K562 (cell line): ENCODE measurements around the gene UBE2L3. TPM values are rescaled to one million over a fixed set of nuclear protein-coding genes. Genes with fewer than 3 reads are reported as not detected.
A peak's percentile ranks its signal among the peaks of the same experiment; 100 is the strongest.

Source experiments
- ATF4 ChIP-seq: fragments of 450-650 bp; formaldehyde crosslinking; IDR thresholded peaks from 2 replicates; pipeline ENCODE4 v1.4.0; 2022; ENCODE audit warnings: mild to moderate bottlenecking, moderate library complexity
- BCLAF1 ChIP-seq, 2 experiments: fragments of 450-650 bp in 1 of 2; IDR thresholded peaks; 2 replicates each; pipeline ENCODE4 v1.6.1; 2011 to 2017; ENCODE audit warnings: low read depth in 2 of 2, antibody characterized with exemption in 1 of 2, borderline replicate concordance in 1 of 2, low read length in 1 of 2, mild to moderate bottlenecking in 1 of 2, mixed read lengths in 1 of 2; ENCODE audit not compliant: control insufficient read depth in 1 of 2
- HOMEZ ChIP-seq: fragments of 250-450 bp; sonication (Bioruptor Pico); IDR thresholded peaks from 2 replicates; pipeline ENCODE4 v1.4.0; 2020; ENCODE audit warnings: mild to moderate bottlenecking, moderate library complexity
- MAX ChIP-seq: sonication (generic); formaldehyde crosslinking; IDR thresholded peaks from 2 replicates; pipeline ENCODE4 v1.9.0; 2022; ENCODE audit warnings: mild to moderate bottlenecking, missing genetic modification reagents
- NFXL1 ChIP-seq: fragments of 450-650 bp; formaldehyde crosslinking; IDR thresholded peaks from 2 replicates; pipeline ENCODE4 v1.4.0; 2021; ENCODE audit warnings: mild to moderate bottlenecking
- NR2C1 ChIP-seq, 2 experiments: fragments of 450-650 bp; IDR thresholded peaks; 2 replicates each; pipeline ENCODE4 v1.6.1; 2017; ENCODE audit warnings: mild to moderate bottlenecking in 2 of 2, antibody characterized with exemption in 1 of 2, inconsistent platforms in 1 of 2, missing compliant biosample characterization in 1 of 2, missing genetic modification characterization in 1 of 2
- NR4A1 ChIP-seq, 2 experiments: fragments of 250-450 bp in 1 of 2; fragments of 450-650 bp in 1 of 2; sonication (Bioruptor Pico) in 1 of 2; IDR thresholded peaks; 2 replicates each; pipeline versions ENCODE4 v1.4.0 to v1.6.1; 2016 to 2020; ENCODE audit warnings: mild to moderate bottlenecking in 2 of 2, missing compliant biosample characterization in 1 of 2, missing genetic modification characterization in 1 of 2, moderate library complexity in 1 of 2
- STAG1 ChIP-seq: sonication (generic); formaldehyde crosslinking; IDR thresholded peaks from 2 replicates; pipeline ENCODE4 v1.5.0; 2020; ENCODE audit warnings: missing genetic modification reagents, borderline replicate concordance
- TBL1XR1 ChIP-seq, 2 experiments: IDR thresholded peaks; 2 replicates each; pipeline ENCODE4 v1.6.1; 2012; ENCODE audit warnings: improper control_type of control experiment in 2 of 2, low read length in 2 of 2, mild to moderate bottlenecking in 1 of 2
- TCFL5 ChIP-seq: fragments of 250-450 bp; sonication (Bioruptor Pico); conservative IDR thresholded peaks from 2 replicates; pipeline ENCODE4 v1.6.1; 2021; ENCODE audit warnings: mild to moderate bottlenecking, moderate library complexity, matching md5 sums
- TFAP4 ChIP-seq: sonication (generic); formaldehyde crosslinking; IDR thresholded peaks from 2 replicates; pipeline ENCODE4 v1.8.0; 2022; ENCODE audit warnings: missing genetic modification reagents, mild to moderate bottlenecking, moderate library complexity, borderline replicate concordance
- ZBTB11 ChIP-seq, 3 experiments: fragments of 200-800 bp in 1 of 3; fragments of 250-450 bp in 1 of 3; fragments of 450-650 bp in 1 of 3; sonication (Bioruptor Pico) in 1 of 3; sonication (Bioruptor generic) in 1 of 3; formaldehyde crosslinking in 1 of 3; IDR thresholded peaks; 2 replicates each; pipeline versions ENCODE4 v1.6.1 to v1.8.0; 2016 to 2022; ENCODE audit warnings: mild to moderate bottlenecking in 2 of 3, missing genetic modification characterization in 2 of 3, missing compliant biosample characterization in 1 of 3, moderate library complexity in 1 of 3
- ZNF384 ChIP-seq: IDR thresholded peaks from 2 replicates; pipeline ENCODE4 v1.6.1; 2012; ENCODE audit warnings: low read depth, low read length, improper control_type of control experiment
- ZNF583 ChIP-seq: fragments of 250-450 bp; sonication (Bioruptor Pico); IDR thresholded peaks from 2 replicates; pipeline ENCODE4 v1.4.0; 2020
- ZNF696 ChIP-seq: fragments of 250-450 bp; sonication (Bioruptor Pico); conservative IDR thresholded peaks from 2 replicates; pipeline ENCODE4 v1.4.0; 2020; ENCODE audit warnings: mild to moderate bottlenecking, moderate library complexity
- polyA plus RNA-seq, 8 experiments: library from polyadenylated mRNA; depleted of rRNA in 4 of 8; stranded (reverse) in 5 of 8; unstranded in 3 of 8; fragments of >200 nt; fragmentation: Nextera tagmentation in 2 of 8; fragmentation: Illumina TruSeq in 1 of 8; extraction: Ambion mirVana in 2 of 8; extraction: Trizol in 1 of 8; gene quantifications; 2 replicates each; pipeline versions ENCODE4 v1.2.1 to v1.2.3, GENCODE V29; 2011 to 2014; ENCODE audit warnings: inconsistent platforms in 1 of 8, missing spikeins in 1 of 8
- total RNA-seq, 7 experiments: library from RNA; depleted of rRNA in 6 of 7; stranded (reverse); fragments of >200 nt in 6 of 7; fragmentation: Illumina TruSeq in 2 of 7; extraction: Trizol in 2 of 7; gene quantifications; 2 replicates each; pipeline versions ENCODE4 v1.2.1 to v1.2.3, GENCODE V29; 2011 to 2021; ENCODE audit warnings: low replicate concordance in 1 of 7

Gene UBE2L3
- total and polyA plus RNA-seq, 9 of the 15 experiments (the other 6 are each of a cell fraction or from before 2014, with no cell fraction given), result 215 to 625 (median 285) TPM

GRCh38 chr22:21606775-21607174 lies 39.3 kb downstream of the UBE2L3 start (continued):
- TF ChIP-seq BCLAF1 (IDR thresholded peaks at IDR 0.05; ENCODE audit: borderline replicate concordance in 1 of 2, control insufficient read depth in 1 of 2, low read depth in 2 of 2, low read length in 1 of 2) (no peak), TFAP4 (CRISPR knock-in tag) (peak; percentile 44; the same call in 1 of the 2 replicates), TBL1XR1 (IDR thresholded peaks at IDR 0.05; ENCODE audit: low read length in 2 of 2) (no peak), STAG1 (0 out of 2 replicates have a peak, but pooled peaks have one; percentile 2), NR4A1 (CRISPR knock-in tag; IDR thresholded peaks at IDR 0.05) (no peak), NR4A1 (tag; IDR thresholded peaks at IDR 0.05) (0 out of 2 replicates have a peak, but pooled peaks have one; percentile 27), HOMEZ (0 out of 2 replicates have a peak, but pooled peaks have one; percentile 38), ZNF583 (CRISPR knock-in tag) (peak; percentile 55; the same call in 1 of the 2 replicates), ZBTB11 (CRISPR knock-in tag; IDR thresholded peaks at IDR 0.05) (0 out of 6 replicates have a peak, but pooled peaks of 1 of the 3 experiments have one; percentile 45), ZNF384 (peak; percentile 4; the same call in 1 of the 2 replicates), MAX (peak; percentile 71), NFXL1 (CRISPR knock-in tag) (0 out of 2 replicates have a peak, but pooled peaks have one; percentile 27), ZNF696 (CRISPR knock-in tag) (no peak), TCFL5 (CRISPR knock-in tag) (no peak), ATF4 (CRISPR knock-in tag) (0 out of 2 replicates have a peak, but pooled peaks have one; percentile 21), NR2C1 (IDR thresholded peaks at IDR 0.05) (no peak), NR2C1 (tag; IDR thresholded peaks at IDR 0.05) (no peak)
